ENCODE results near the gene ABTB2. TPM values are rescaled to one million over a fixed set of nuclear protein-coding genes. Genes with fewer than 3 reads are reported as not detected.

The ABTB2 gene
- polyA plus RNA-seq, 1 donor from 2014 or later, result 0.68 TPM

DNA sequence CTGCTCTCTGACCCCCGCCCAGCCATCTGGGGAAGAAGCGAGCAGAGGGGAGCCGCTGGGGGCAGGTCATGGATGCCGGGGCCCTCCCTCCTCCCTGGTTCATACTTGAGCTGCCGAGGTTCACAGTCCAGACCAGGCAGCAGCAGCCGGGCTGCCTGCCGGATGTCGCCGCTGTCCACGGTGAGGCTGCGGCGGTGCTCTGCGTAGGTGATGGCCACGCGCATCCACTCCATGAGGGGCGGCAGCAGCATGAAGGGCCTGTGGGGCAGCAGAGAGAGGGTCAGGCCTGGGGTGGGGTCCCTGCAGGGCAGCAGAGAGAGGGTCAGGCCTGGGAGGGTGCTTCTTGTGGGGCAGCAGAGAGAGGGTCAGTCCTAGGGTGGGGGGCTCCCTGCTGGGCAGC lies 184.8 kb downstream of the ABTB2 start:
- no peaks in the 10 kb centered on the region for H3F3A ChIP-seq (ENCODE audit: insufficient read depth, low read length, poor library complexity, severe bottlenecking)
- no peaks in the 10 kb centered on the region for H3K9me3 ChIP-seq (ENCODE audit: low read length)
- no peak overlapping the region for H3K4me3 ChIP-seq (ENCODE audit: low read length)
- H3K79me2 ChIP-seq (replicated peaks; ENCODE audit: insufficient read depth, low read length), result no peaks in the 10 kb centered on the region
- no peaks in the 10 kb centered on the region for H3K36me3 ChIP-seq (ENCODE audit: insufficient read depth, low read length)
- no peak for TF ChIP-seq TAF1 (IDR thresholded peaks at IDR 0.05; ENCODE audit: low read depth)
- no peak for TF ChIP-seq POLR2AphosphoS5 (IDR thresholded peaks at IDR 0.05)
- no peak for TF ChIP-seq CTCF (IDR thresholded peaks at IDR 0.05; ENCODE audit: poor library complexity, severe bottlenecking)
- TF ChIP-seq, protein P1, sequence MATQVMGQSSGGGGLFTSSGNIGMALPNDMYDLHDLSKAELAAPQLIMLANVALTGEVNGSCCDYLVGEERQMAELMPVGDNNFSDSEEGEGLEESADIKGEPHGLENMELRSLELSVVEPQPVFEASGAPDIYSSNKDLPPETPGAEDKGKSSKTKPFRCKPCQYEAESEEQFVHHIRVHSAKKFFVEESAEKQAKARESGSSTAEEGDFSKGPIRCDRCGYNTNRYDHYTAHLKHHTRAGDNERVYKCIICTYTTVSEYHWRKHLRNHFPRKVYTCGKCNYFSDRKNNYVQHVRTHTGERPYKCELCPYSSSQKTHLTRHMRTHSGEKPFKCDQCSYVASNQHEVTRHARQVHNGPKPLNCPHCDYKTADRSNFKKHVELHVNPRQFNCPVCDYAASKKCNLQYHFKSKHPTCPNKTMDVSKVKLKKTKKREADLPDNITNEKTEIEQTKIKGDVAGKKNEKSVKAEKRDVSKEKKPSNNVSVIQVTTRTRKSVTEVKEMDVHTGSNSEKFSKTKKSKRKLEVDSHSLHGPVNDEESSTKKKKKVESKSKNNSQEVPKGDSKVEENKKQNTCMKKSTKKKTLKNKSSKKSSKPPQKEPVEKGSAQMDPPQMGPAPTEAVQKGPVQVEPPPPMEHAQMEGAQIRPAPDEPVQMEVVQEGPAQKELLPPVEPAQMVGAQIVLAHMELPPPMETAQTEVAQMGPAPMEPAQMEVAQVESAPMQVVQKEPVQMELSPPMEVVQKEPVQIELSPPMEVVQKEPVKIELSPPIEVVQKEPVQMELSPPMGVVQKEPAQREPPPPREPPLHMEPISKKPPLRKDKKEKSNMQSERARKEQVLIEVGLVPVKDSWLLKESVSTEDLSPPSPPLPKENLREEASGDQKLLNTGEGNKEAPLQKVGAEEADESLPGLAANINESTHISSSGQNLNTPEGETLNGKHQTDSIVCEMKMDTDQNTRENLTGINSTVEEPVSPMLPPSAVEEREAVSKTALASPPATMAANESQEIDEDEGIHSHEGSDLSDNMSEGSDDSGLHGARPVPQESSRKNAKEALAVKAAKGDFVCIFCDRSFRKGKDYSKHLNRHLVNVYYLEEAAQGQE (IDR thresholded peaks at IDR 0.05; ENCODE audit: borderline replicate concordance), result no peak
- TF ChIP-seq RAD21 (conservative IDR thresholded peaks at IDR 0.05), result no peak
- no peak for TF ChIP-seq EP300 (conservative IDR thresholded peaks at IDR 0.05; ENCODE audit: poor library complexity, severe bottlenecking)
- TF ChIP-seq MXI1 (conservative IDR thresholded peaks at IDR 0.05; ENCODE audit: poor library complexity, severe bottlenecking), result no peak
- TF ChIP-seq EZH2 (IDR thresholded peaks at IDR 0.05; ENCODE audit: borderline replicate concordance, insufficient read depth, low read length, poor library complexity, severe bottlenecking), result no peak
- no peak overlapping the region for H3K27ac ChIP-seq (ENCODE audit: low read length)
- H3K4me2 ChIP-seq (ENCODE audit: low read length), result no peak overlapping the region
- H3K9me2 ChIP-seq (ENCODE audit: insufficient read depth, low read length), result no peaks in the 10 kb centered on the region
- H3K27me3 ChIP-seq (ENCODE audit: insufficient read depth, low read depth, low read length), result no peaks in the 10 kb centered on the region
- no peaks in the 10 kb centered on the region for H4K20me1 ChIP-seq (ENCODE audit: insufficient read depth)
- no peak overlapping the region for H3K9ac ChIP-seq (ENCODE audit: low read length)
- no peak overlapping the region for H2AFZ ChIP-seq (ENCODE audit: low read depth, low read length)

- H3K36me3 ChIP-seq (ENCODE audit: insufficient read depth, low read length), result no peaks in the 10 kb centered on the region
- no peak overlapping the region for H3K27ac ChIP-seq (ENCODE audit: low read length)
- no peaks in the 10 kb centered on the region for H3K27me3 ChIP-seq (ENCODE audit: insufficient read depth, low read depth, low read length)
- TF ChIP-seq TAF1 (IDR thresholded peaks at IDR 0.05; ENCODE audit: low read depth), result no peak
- TF ChIP-seq EZH2 (IDR thresholded peaks at IDR 0.05; ENCODE audit: borderline replicate concordance, insufficient read depth, low read length, poor library complexity, severe bottlenecking), result no peak
- H3K9ac ChIP-seq (ENCODE audit: low read length), result no peak overlapping the region
- H3F3A ChIP-seq (ENCODE audit: insufficient read depth, low read length, poor library complexity, severe bottlenecking), result no peaks in the 10 kb centered on the region
- no peaks in the 10 kb centered on the region for H3K79me2 ChIP-seq (replicated peaks; ENCODE audit: insufficient read depth, low read length)
- no peaks in the 10 kb centered on the region for H3K9me2 ChIP-seq (ENCODE audit: insufficient read depth, low read length)
- H3K4me2 ChIP-seq (ENCODE audit: low read length), result no peak overlapping the region
- no peak overlapping the region for H3K4me3 ChIP-seq (ENCODE audit: low read length)
- no peaks in the 10 kb centered on the region for H4K20me1 ChIP-seq (ENCODE audit: insufficient read depth)
- H2AFZ ChIP-seq (ENCODE audit: low read depth, low read length), result no peak overlapping the region
- no peaks in the 10 kb centered on the region for H3K9me3 ChIP-seq (ENCODE audit: low read length)
Observed at GRCh38 chr11:34169686-34170085, 188.1 kb downstream of the ABTB2 start.

All from neural cell (in vitro differentiated cells).